ENCODE measurements around the gene IL15.
"Not testable (repeated sequence)": the region's sequence is repeated elsewhere in the genome, so short reads cannot be mapped to it uniquely, and the experiment has no call there.

The IL15 gene

DNA sequence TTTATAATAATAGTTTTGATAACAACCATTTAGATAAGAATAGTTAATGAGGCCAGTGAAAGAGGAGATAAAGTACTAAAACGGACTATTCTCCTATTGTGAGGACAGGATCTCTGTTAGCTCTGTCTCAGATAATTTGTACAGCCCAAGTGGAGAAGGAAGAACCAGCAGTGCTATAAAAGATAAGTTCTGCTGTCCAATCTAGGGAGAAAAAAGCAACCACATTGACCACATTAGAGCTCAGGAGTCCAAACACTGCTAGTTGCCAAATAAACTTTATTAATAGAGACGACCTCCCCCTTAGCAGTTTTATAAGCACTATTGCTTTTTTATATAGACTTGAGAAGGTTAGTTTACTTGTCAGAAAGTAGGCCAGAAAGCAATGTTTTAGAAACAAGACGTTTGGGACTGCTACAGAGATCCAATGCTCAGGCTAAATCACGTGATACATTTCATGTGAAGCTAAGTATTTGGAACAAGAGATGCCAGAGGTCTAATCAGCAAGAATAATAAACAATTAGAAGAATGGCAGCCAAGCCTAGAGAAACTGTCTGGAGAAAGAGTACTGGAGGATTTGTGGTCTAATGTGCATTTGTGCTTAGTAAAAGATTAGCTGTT is 15.9 kb downstream of the IL15 start:
- DNase-seq, result no peak

DNA sequence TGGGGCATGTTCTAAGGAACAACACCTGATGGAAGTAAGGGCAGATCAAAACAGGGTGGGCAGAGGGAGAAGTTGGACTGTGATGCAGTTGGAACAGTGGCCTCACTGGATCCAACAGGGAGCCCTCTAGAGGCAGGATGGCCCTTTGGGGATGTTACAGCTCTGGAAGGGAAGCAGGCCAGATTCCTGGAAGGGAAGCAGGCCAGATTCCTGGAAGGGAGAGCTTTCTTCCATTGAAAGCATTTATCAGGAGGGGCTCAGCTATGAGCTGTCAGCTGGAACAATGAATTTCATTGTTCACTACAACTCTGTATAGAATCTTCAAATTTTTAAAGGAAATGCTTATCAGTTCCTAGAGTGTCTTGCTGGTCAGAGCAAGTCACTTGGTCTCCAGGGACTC is 17.7 kb downstream of the IL15 start:
- no peak for DNase-seq

DNA sequence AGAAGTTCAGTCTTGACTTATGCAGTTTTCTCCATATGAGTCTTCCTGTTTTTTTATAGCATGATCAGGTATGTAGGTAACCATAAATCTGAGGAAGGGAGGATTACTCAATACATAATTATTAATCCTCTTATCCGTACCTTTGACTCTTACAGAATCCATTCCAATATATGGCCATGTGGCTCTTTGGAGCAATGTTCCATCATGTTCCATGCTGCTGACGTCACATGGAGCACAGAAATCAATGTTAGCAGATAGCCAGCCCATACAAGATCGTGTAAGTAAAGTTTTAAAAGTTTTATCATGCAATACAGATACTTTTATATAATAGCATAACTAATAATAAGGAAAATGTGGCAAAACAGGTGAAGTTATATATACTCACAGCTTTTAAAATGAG is 19.6 kb downstream of the IL15 start:
- no peak for DNase-seq

DNA sequence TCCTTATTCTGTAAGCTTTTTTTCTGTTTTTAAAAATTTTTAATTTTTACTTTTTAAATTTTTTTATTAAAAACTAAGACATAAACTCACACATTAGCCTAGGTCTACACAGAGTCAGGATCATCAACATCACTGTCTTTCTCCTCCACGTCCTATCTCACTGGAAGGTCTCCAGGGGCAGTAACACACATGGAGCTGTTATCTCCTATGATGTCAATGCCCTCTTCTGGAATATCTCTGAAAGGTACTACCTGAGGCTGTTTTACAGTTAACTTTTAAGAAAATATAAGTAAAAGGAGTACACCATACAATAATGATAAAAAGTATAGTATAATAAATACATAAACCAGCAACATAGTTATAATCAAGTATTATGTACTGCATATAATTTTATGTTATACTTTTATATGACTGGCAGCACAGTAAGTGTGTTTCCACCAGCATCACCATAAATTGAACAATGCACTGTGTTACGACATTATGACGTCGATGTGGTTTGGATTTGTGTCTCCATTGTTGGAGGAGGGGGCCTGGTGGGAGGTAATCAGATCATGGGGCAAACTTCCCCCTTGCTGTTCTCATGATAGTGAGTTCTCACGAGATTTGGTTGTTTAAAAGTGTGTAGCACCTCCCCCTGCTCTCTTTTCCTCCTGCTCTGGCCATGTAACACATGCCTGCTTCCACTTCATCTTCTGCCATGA is 21.3 kb downstream of the IL15 start:
- DNase-seq, result no peak

DNA sequence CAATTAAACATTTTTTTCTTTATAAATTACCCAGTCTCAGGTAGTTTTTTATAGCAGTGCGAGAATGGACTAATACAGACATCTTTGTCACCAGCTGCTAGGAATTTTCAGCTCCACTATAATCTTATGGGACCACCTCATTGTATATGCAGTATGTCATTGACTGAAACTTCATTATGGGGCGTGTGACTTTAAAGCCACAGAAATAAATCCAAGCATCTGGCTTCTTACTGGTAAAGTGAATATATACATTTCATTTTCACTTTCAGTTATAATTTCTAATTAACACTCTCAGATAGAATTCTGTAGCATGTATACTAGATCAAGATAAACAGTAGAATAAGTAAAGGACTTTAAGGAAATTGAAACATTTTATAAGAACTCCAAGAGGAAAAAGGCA is 21.9 kb downstream of the IL15 start:
- DNase-seq, result no peak

DNA sequence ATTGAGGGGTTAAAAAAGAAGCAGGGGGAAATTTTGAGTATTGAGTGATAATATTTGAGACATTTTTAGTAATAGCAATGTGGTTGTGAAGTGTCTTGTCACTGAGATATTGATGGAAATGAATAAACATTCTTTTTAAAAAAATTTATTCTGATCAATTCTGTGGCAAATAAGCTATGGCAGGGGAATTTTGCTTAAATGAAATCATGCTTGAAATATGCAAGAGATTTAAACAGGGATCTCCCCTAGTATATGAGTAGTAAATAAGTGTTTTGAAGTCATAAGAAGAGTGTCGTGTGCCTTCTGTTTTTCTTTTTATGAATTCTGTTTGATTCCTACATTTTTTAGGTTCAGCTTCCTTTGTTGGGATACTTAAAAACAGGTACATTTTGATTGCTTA is 23.2 kb downstream of the IL15 start:
- no peak for DNase-seq

DNA sequence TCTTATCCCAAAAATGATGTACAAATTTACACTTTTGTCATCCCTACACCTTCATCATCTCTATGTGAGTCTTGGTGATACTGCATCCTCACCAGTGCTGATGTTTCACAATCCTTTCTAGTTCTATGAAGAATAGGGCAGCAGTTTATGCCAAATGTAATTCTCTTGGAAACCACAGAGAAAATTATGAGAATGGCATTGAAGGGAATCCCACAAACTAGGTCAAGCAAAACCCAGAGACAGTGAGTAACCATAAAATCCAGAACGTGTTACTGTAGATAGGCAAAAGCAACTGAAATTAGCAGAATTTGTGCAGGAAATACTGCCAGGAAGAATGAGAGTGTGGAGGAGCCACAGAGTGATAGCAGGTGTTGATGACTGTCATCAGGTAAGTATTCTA is 24.5 kb downstream of the IL15 start:
- no peak for DNase-seq

DNA sequence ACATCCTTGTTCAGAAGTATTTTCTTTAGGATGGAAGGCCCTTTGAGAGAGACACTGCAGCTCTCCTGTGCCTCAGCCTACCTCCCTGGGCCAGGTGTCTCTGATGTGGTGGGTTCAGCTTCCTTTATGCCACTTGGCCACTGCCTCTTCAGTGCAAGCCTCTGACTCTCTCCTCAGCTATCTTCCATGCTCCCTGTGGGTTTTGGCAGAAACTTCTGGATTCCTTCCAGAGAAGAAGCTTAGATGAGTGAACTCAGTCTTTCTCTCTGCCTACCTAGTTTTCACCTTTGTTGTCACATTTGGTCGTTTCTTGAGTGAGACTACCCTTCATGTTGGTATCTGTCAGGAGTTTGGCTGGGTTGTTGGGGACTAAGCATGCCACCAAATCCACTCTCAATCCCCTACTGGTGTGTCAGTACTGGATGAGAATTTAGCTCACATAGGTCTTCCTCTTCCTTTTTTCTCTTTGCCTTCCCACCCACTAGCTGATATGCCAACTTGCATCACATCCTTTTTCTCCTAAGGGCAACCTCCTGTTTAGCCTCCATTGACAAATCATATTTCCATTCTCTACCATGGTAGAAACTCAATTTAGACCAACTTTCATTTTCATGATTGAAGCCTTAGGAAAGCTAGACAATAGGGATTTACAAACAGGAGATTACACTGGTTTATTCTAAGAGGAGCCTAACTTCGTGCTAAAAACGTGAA is 32.0 kb downstream of the IL15 start:
- DNase-seq, result no peak

DNA sequence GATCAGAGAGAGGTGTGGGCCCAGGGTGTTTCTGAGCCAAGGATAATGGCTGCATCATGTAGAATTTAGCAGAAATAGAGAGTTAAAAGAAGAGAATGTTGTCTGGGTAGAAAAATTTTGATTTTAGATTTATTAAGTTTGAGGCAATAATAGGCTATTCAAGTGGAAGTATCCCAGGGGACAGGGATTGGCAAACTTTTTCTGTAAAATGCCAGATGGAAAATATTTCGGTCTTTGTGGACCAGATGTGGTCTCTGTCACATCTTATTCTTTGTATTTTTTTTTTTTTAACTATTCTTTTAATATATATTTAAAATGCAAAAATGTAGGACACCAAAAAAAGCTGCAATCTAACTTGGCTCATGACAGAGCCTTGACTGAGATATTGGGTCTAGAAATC is 33.1 kb downstream of the IL15 start:
- no peak for DNase-seq

DNA sequence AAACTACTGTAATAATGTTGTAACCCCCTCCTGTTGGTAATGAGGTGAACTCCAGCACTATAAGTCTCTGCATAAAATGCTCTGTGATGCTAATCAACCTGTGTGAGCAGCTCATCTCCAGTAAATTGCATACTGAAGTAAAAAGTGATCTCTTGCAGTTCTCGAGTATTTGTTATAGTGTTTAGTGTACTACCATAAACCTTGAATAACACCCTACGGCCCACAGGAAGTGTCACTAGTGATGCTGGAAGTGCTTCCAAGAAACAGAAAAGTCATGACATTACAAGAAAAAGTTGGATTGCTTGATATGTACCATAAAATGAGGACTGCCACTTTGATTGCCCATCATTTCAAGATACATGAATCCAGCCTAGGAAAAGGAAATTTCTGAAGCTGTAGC is 39.0 kb downstream of the IL15 start:
- no peak for DNase-seq

DNA sequence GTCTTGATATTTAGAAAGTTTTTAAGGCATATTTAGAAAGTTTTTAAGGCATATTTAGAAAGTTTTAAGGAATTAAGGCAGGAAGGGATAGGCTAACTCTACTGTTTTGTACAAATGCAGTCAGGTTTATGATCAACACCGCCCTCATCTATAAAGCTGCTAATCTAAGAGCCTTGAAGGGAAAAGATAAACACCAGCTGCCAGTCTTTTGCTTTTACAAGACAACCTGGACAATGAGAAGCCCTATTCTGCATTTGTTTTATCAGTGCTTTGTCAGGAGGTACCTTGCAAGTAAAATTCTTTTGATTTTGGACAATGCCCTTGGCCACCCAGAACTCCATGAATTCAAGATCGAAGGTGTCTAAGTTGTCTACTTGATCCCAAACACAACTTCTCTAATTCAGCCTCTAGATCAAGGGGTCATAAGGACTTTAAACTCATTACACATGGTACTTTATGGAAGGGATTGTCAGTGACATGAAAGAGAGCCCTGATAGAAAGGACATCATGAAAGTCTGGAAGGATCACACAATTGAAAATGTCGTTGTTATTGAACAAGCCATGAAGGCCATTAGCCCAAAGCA is 39.8 kb downstream of the IL15 start:
- DNase-seq, result no peak

DNA sequence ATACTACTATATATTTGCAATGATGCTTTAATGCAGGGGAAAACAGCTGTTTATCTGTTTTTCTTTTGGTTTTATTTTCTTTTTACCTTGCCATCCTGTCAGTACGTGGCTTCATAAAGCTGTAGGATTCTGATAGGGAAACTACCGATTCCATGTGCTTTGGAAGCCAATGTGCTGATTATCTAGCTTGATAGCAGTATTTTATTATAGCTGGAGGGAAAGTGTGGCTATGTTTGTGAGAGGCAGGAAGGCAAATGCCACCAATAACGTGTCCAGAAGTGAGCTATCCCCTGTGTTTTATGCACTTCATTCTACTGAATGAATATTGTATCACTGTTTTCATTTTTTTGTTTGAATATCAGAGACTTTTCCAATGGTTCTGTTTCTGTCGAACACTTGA is 43.7 kb downstream of the IL15 start:
- DNase-seq, result no peak

DNA sequence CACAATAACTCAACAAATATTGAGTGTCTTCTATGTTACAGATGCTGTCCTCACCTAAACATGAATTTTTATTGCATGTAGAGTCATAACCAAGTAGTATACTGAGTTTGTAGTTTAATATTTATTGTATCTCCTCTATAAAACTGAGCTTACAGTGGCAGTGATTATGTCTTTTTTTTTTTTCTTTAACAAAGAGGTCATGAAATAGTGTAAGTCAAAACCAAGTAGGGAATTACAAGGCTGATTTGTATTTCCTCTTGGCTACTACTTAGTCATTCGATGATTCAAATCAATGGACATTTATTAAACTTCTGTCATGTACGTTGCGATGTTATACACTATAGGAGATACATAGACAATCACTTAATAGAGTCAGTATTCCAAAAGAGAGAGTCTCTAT is 48.4 kb downstream of the IL15 start:
- no peak for DNase-seq

DNA sequence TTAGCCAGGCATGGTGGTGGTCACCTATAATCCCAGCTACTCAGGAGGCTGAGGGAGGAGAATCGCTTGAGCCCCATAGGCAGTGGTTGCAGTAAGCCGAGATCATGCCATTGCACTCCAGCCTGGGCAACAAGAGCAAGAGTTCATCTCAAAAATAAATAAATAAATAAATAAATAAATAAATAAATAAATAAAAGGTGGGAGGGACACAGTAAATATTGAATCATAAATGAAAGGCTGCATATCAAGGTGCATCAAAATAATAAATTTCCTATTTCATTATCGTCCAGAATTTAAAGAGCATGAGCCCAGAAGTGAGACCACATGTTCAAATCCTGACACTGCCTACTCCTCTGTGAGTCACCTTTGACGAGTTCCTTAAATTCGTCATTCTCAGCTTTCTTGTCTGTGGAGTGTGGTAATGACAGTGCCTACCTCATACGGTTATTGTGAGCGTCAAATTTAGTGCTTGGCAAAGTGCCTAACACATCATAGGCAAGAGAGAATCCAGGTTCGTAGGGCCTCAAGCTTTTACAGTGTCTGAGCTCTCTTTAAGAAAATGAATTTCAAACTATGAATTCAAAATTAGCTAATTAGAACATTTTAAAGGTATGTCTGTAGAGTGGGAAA is 49.9 kb downstream of the IL15 start:
- no peak for DNase-seq

DNA sequence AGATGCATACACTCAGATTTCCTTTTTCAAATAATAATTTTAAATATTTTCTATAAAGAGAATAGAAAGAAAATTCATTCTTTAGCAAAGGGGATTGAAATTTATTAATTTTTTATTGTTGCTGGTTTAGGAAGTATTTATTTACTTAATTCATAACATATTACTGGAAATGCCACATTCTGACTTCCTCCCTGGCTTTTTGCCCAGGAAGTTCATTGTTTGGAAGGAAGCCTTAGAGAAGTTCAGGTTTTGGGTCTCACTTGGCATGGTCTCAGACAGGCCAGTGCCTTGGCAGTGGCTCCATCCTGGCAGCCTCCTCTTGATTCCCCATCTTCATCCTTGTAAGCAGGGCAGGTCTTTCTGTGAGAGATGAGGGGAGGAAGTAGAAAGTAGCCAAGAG is 50.5 kb downstream of the IL15 start:
- no peak for DNase-seq

DNA sequence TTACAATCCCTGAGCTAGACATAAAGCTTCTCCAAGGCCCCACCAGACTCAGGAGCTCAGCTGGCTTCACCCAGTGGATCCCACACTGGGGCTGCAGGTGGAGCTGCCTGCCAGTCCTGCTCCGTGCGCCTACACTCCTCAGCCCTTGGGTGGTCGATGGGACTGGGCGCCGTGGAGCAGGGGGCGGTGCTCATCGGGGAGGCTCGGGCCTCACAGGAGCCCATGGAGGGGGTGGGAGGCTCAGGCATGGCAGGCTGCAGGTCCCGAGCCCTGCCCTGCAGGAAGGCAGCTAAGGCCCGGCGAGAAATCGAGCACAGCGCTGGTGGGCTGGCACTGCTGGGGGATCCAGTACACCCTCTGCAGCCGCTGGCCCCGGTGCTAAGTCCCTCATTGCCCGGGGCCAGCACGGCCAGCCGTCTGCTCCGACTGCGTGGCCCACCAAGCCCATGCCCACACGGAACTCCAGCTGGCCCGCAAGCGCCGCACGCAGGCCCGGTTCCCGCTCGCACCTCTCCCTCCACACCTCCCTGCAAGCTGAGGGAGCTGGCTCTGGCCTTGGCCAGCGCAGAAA is 53.4 kb downstream of the IL15 start:
- DNase-seq, result not testable (repeated sequence)

DNA sequence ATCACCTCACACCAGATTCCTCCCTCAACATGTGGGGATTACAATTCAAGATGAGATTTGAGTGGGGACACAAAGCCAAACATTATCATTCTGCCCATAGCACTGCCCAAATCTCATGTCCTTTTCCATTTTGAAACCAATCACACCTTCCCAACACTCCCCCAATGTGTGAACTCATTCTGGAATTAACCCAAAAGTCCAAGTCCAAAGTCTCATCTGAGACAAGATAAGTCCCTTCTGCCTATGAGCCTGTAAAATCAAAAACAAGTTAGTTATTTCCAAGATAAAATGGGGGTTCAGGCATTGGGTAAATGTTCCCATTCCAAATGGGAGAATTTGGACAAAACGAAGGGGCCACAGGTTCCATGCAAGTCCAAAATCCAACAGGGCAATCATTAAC is 54.9 kb downstream of the IL15 start:
- not testable (repeated sequence) for DNase-seq

DNA sequence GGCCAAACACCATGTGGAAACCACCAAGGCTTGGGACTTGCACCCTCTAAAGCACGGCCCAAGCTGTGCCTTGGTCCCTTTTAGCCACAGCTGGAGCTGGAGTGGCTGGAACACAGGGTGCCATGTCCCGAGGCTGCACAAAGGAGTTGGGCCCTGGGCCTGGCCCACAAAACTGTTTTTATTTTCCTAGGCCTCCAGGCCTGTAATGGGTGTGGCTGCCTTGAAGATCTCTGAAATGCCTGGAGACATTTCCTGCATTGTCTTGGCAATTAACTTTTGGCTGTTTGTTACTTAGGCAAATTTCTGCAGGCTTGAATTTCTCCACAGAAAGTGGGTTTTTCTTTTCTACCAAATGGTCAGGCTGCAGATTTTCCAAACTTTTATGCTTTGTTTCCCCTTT is 55.7 kb downstream of the IL15 start:
- DNase-seq, result no peak

DNA sequence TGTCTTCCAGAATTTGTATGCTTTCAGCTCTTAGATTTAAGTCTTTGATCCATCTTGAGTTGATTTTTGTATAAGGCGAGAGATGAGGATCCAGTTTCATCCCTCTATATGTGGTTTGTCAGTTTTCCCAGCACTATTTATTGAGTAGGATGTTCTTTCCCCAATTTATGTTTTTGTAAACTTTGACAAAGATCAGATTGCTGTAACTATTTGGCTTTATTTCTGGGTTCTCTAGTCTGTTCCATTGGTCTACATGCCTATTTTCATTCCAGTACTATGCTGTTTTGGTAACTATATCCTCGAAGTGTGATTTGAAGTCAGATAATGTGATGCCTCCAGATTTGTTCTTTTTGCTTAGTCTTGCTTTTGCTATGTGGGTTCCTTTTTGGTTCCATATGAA is 60.7 kb downstream of the IL15 start:
- DNase-seq, result no peak

DNA sequence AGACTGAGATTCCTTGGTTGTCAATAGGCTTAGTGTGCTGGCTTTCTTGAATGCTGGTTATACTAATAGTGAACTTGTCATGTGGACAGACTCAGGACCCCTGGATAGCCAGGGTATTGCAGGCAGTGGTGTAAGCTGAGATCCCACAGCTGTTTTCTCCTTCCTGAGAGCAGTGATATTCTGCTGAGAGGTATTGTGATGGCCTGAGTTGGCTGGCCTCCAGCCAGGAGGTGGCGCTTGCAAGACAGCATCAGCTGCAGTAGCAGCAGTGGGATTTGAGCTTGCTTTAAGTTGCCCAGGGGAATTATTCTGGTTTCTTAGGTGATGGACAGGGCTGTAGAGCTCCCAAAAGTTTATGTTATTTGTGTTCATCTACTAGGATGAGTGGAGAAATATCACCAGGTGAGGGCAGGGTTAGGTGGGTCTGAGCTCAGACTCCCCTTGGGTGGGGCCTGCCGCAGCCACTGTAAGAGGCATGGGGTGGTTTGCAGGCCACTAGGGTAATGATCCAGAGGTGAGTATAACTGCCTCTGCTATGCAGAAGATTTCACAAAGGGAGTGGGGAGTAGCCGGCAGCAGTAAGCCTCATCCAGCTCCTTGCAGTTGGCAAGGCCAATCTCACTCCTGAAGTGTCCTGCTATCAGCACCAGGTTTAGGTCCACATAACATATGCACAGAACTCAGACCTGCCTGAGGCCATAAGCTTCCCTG is 66.2 kb downstream of the IL15 start:
- DNase-seq, result no peak

DNA sequence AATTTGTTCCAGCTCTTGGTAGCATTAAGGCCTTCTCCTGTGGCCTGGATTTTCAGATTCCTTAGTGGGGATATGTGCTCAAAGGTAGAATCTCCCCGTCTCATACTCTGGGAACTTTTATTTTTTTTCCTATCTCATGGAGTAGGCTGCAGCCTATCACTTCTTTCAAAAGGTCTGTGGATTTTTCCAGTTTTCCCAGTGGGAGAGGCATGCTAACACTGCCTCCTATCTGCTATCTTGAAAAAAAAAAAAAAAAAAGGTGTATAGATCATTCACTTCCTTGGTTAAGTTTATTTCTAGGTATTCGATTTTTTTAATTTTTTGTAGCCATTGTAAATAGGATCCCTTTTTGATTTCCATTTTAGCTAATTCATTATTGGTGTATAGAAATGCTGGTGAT is 67.1 kb downstream of the IL15 start:
- DNase-seq, result no peak

DNA sequence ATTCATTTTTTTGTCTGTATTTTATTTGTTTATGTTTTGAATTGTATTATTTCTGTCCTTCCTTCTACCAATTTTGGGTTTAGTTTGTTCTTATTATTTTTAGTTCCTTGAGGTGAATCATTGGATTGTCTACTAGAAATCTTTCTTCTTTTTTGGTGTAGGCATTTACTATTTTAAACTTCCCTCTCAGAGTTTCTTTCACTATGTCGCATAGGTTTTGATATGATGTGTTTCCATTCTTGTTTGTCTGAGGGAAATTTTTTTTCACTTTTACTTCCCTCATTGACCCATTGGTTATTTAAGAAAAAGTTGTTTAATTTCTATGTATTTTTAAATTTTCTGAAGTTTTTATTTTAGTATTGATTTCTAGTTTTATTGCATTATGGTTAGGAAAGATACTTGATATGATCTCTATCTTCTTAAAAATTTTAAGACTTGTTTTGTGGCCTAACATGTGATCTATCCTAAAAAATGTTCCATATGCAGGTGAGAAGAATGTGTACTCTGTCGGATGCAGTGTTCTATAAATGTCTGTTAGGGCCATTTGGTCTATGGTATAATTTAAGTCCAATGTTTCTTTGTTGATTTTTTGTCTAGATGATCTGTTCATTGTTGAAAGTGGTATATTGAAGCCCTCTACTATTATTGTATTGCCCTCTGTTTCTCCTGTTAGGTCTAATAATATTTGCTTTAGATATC is 68.8 kb downstream of the IL15 start:
- DNase-seq, result no peak
